ENCODE results near the gene BBS2. TPM values are rescaled to one million over a fixed set of nuclear protein-coding genes. Genes with fewer than 3 reads are reported as not detected.
"Not testable (repeated sequence)": the region's sequence is repeated elsewhere in the genome, so short reads cannot be mapped to it uniquely, and the experiment has no call there.

Gene BBS2
- total RNA-seq, 1 donor from 2014 or later = 32.6 TPM

DNA sequence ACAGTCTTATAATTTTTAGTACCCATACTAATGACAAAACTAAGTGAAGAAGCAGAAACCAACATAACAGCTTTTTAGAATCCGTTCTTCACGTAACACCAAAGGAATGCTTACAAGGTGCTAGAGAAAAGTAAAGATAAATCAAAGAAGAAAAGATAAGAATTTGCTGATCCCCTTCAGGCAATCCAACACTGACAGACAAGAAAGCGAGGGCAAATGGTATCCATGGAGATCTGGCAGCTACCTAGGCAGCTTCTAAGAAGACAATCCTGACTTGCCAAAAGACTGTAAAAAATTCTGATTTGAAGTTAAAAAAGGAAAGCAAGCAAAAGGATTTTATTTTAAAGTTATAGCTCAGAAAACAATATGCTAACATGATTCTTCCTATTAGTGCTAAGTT, 14.6 kb downstream of the BBS2 start:
- H3K4me1 Mint-ChIP-seq (ENCODE audit: low read depth) = peaks cover 22% of the 10 kb centered on the region
- H3K36me3 Mint-ChIP-seq (ENCODE audit: low read depth) = peaks cover 21% of the 10 kb centered on the region
- no peak overlapping the region for H3K4me3 Mint-ChIP-seq (ENCODE audit: unreplicated experiment)
- TF ChIP-seq, protein P1, sequence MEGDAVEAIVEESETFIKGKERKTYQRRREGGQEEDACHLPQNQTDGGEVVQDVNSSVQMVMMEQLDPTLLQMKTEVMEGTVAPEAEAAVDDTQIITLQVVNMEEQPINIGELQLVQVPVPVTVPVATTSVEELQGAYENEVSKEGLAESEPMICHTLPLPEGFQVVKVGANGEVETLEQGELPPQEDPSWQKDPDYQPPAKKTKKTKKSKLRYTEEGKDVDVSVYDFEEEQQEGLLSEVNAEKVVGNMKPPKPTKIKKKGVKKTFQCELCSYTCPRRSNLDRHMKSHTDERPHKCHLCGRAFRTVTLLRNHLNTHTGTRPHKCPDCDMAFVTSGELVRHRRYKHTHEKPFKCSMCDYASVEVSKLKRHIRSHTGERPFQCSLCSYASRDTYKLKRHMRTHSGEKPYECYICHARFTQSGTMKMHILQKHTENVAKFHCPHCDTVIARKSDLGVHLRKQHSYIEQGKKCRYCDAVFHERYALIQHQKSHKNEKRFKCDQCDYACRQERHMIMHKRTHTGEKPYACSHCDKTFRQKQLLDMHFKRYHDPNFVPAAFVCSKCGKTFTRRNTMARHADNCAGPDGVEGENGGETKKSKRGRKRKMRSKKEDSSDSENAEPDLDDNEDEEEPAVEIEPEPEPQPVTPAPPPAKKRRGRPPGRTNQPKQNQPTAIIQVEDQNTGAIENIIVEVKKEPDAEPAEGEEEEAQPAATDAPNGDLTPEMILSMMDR (IDR thresholded peaks at IDR 0.05) = no peak
- no peak for DNase-seq (ENCODE audit: low spot score)
- no peaks in the 10 kb centered on the region for H3K9me3 Mint-ChIP-seq (ENCODE audit: low read depth)
- no peaks in the 10 kb centered on the region for H3K27me3 Mint-ChIP-seq (ENCODE audit: low read depth)
- H3K27ac Mint-ChIP-seq (ENCODE audit: unreplicated experiment) = no peak overlapping the region

DNA sequence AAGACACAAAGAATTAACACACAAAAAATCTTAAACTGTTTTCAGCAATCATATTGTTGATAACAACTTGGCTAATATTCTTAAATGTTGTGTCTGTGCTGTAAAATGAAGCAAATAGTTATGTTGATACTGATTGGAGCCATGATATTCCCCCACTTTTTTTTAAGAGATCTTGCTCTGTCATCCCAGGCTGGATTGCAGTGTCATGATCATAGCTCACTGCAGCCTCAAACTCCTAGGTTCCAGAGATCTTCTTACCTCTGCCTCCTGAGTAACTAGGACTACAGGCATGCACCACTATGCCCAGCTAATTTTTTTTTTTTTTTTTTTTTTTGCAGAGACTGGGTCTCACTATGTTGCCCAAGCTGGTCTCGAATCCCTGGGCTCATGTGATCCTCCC, 26.0 kb downstream of the BBS2 start:
- H3K4me1 Mint-ChIP-seq (ENCODE audit: low read depth) = no peaks in the 10 kb centered on the region
- TF ChIP-seq, protein P1 (IDR thresholded peaks at IDR 0.05) = no peak
- DNase-seq (ENCODE audit: low spot score) = no peak
- no peak overlapping the region for H3K27ac Mint-ChIP-seq (ENCODE audit: unreplicated experiment)
- peaks cover 23% of the 10 kb centered on the region for H3K36me3 Mint-ChIP-seq (ENCODE audit: low read depth)
- no peaks in the 10 kb centered on the region for H3K9me3 Mint-ChIP-seq (ENCODE audit: low read depth)
- H3K27me3 Mint-ChIP-seq (ENCODE audit: low read depth) = no peaks in the 10 kb centered on the region
- no peak overlapping the region for H3K4me3 Mint-ChIP-seq (ENCODE audit: unreplicated experiment)

DNA sequence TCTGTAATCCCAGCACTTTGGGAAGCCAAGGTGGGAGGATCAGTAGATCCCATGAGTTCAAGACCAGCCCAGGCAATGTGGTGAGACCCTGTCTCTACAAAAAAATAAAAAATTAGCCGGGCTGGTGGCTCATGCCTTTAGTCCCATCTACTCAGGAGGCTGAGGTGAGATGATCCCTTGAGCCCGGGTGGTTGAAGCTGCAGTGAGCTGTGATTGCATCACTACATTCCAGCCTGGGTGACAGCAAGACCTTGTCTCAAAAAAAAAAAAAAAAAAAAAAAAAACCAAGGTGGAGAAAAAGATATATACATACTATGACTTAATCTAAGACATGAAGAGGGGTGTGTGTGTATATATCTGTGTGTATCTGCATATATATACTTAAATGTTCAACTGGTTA, 26.7 kb downstream of the BBS2 start:
- Mint-ChIP-seq H3K27me3 (ENCODE audit: low read depth) (no peaks in the 10 kb centered on the region), H3K4me1 (ENCODE audit: low read depth) (no peaks in the 10 kb centered on the region), H3K27ac (ENCODE audit: unreplicated experiment) (no peak overlapping the region), H3K36me3 (ENCODE audit: low read depth) (peaks cover 22% of the 10 kb centered on the region), H3K9me3 (ENCODE audit: low read depth) (no peaks in the 10 kb centered on the region), H3K4me3 (ENCODE audit: unreplicated experiment) (no peak overlapping the region)
- no peak for DNase-seq (ENCODE audit: low spot score)
- TF ChIP-seq, protein P1 (IDR thresholded peaks at IDR 0.05) = no peak

DNA sequence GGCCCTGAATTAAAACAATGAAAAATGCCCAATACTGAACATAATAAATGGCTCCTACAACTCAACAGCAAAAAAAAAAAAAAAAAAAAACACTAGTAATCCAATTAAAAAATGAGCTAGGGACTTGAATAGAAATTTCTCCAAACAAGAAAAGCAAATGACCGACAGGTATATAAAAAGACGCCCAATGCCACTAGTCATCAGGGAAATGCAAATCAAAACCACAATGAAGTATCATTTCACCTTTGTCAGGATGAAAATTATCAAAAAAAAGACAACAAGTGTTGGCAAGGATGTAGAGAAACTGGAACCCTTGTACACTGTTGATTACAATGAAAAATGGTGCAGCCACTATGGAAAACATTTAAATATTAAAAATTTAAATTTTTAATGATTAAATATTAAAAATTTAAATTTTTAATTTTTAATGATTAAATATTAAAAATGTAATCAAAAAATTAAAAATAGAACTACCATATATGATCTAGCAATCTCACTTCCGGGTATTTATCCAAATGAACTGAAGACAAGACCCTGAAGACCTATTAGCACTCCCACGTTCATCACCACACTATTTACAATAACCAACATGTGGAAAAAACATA, 28.1 kb downstream of the BBS2 start:
- no peaks in the 10 kb centered on the region for H3K9me3 Mint-ChIP-seq (ENCODE audit: low read depth)
- no peak for DNase-seq (ENCODE audit: low spot score)
- TF ChIP-seq, protein P1 (IDR thresholded peaks at IDR 0.05) = no peak
- no peaks in the 10 kb centered on the region for H3K4me1 Mint-ChIP-seq (ENCODE audit: low read depth)
- no peak overlapping the region for H3K27ac Mint-ChIP-seq (ENCODE audit: unreplicated experiment)
- no peaks in the 10 kb centered on the region for H3K27me3 Mint-ChIP-seq (ENCODE audit: low read depth)
- peaks cover 13% of the 10 kb centered on the region for H3K36me3 Mint-ChIP-seq (ENCODE audit: low read depth)
- H3K4me3 Mint-ChIP-seq (ENCODE audit: unreplicated experiment) = no peak overlapping the region

DNA sequence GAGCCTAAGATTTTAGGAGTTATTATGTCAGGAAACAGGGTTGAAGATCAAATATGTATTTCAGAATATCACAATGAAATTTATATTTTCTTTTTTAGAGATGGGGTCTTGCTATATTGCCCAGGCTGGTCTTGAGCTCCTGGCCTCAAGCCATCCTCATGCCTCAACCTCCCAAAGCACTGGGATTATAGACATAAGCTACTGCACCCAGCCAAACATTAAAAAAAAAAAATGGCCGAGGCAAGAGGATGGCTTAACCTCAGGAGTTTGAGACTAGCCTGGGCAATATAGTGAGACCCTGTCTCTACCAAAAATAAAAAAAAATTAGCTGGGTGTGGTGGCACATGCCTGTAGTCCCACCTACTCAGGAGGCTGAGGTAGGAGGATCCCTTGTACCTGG, 31.0 kb downstream of the BBS2 start:
- H3K36me3 Mint-ChIP-seq (ENCODE audit: low read depth) = peaks cover 21% of the 10 kb centered on the region
- not testable (repeated sequence) for H3K27me3 Mint-ChIP-seq (ENCODE audit: low read depth); DNase-seq (ENCODE audit: low spot score); H3K4me3 Mint-ChIP-seq (ENCODE audit: unreplicated experiment); H3K9me3 Mint-ChIP-seq (ENCODE audit: low read depth); H3K4me1 Mint-ChIP-seq (ENCODE audit: low read depth); H3K27ac Mint-ChIP-seq (ENCODE audit: unreplicated experiment)

DNA sequence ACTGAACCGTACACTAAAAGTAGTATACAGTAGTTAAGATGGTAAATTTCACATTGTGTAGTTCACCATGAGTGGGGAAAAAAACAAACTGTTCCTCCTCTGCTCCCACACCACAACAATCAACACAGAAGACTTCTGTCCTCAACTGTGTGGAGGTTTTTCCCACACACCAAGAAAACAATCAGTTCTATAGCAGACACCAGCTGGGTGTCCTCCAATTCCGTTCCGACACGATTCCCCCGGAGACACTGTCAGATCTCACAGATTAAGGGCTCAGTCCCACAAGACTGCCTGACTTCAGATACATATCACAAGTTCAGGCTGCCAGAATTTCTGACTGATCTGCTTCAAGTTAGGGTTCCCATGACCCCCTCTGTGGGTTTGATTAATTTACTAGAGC, 31.8 kb downstream of the BBS2 start:
- TF ChIP-seq, protein P1 (IDR thresholded peaks at IDR 0.05) = no peak
- Mint-ChIP-seq H3K36me3 (ENCODE audit: low read depth) (peaks cover 18% of the 10 kb centered on the region), H3K27me3 (ENCODE audit: low read depth) (no peaks in the 10 kb centered on the region), H3K4me3 (ENCODE audit: unreplicated experiment) (no peak overlapping the region), H3K27ac (ENCODE audit: unreplicated experiment) (no peak overlapping the region), H3K4me1 (ENCODE audit: low read depth) (no peaks in the 10 kb centered on the region), H3K9me3 (ENCODE audit: low read depth) (no peaks in the 10 kb centered on the region)
- DNase-seq (ENCODE audit: low spot score) = no peak

All from chondrocyte (in vitro differentiated cells).